Urothelium cell line (cell line): Measurements from ENCODE around the gene KIAA0753.

Source experiments
- DNase-seq: peaks from one replicate; pipeline ENCODE4 v3.0.0; 2011; ENCODE audit warnings: low spot score, mixed read lengths
- FAIRE-seq: peaks from 2 replicates; lab custom pipeline; 2011; peaks lifted over from hg19 to GRCh38; lab: Jason Lieb, UNC

Gene KIAA0753

GRCh38 chr17:6530324-6530920 lies 110.1 kb downstream of the KIAA0753 start:
- no peak for DNase-seq
- FAIRE-seq = no peak

DNA sequence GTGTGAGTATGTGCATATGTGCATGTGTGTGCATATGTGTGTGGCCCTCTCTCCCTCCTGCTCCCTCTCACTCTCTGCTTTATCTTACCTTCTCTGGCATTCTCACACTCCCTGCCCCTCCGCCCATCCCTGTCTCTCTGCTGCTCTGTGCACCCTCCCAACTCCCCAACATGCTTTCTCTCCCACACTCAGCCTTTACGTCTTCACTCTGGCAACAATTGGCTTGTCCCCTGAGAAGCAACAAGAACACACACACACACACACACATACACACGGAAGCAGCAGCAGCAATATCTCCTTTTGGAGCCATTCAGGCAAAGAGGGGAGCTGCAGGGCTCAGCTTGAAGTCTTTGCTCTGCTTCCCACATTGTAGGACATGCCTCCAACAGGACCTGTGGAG lies 112.0 kb downstream of the KIAA0753 start:
- DNase-seq (no peak), FAIRE-seq (no peak)
